Sigmoid colon (tissue), 7 donors: Measurements from ENCODE around the gene COPG2. TPM values are rescaled to one million over a fixed set of nuclear protein-coding genes. Genes with fewer than 3 reads are reported as not detected.
A peak's percentile ranks its signal among the peaks of the same experiment; 100 is the strongest.

Experiments used
- DNase-seq: peaks from one replicate; pipeline ENCODE4 v3.0.0-alpha.2; 2019
- H3K27ac ChIP-seq, 4 donors: fragments of 200-600 bp; sonication (generic); one replicate each; pipeline ENCODE4 v1.5.1; 2016 to 2019; ENCODE audit warnings: mild to moderate bottlenecking in 1 of 4
- H3K27me3 ChIP-seq, 3 donors: fragments of 200-600 bp; sonication (generic); one replicate each; pipeline ENCODE4 v1.5.1; 2019; ENCODE audit warnings: mild to moderate bottlenecking in 1 of 3
- H3K36me3 ChIP-seq, 4 donors: fragments of 200-600 bp; sonication (generic); one replicate each; pipeline ENCODE4 v1.5.1; 2016 to 2019
- H3K4me1 ChIP-seq, 4 donors: fragments of 200-600 bp; sonication (generic); one replicate each; pipeline ENCODE4 v1.5.1; 2017 to 2019
- H3K4me3 ChIP-seq, 4 donors: fragments of 200-600 bp; sonication (generic); one replicate each; pipeline ENCODE4 v1.5.1; 2017 to 2019; ENCODE audit warnings: mild to moderate bottlenecking in 2 of 4, moderate library complexity in 1 of 4
- H3K9me3 ChIP-seq, 4 donors: fragments of 200-600 bp in 3 of 4; sonication (generic) in 3 of 4; one replicate each; pipeline versions ENCODE4 v1.5.1 to v1.6.1; 2013 to 2019
- EP300 ChIP-seq, 4 donors: sonication (generic); formaldehyde crosslinking; IDR thresholded peaks; one replicate each; pipeline ENCODE4 v1.6.1; 2017; ENCODE audit warnings: antibody characterized with exemption in 4 of 4
- POLR2A ChIP-seq, 2 donors: fragments of 450-650 bp; IDR thresholded peaks; one replicate each; pipeline ENCODE4 v1.6.1; 2016; ENCODE audit warnings: antibody characterized with exemption in 2 of 2, mild to moderate bottlenecking in 2 of 2, moderate library complexity in 2 of 2
- POLR2AphosphoS5 ChIP-seq, 4 donors: sonication (generic); formaldehyde crosslinking; IDR thresholded peaks; one replicate each; pipeline ENCODE4 v1.6.1; 2017; ENCODE audit warnings: antibody characterized with exemption in 4 of 4
- WGBS, 2 donors: extraction: QIAGEN DNeasy Blood & Tissue Kit; methylation state at CpG; one replicate each; pipeline ENCODE4 v1.1.7; 2013; 5-methylcytosine and 5-hydroxymethylcytosine counted together
- intact Hi-C: fragments of 100-400 bp; cut with DNase I; formaldehyde crosslinking; loops from one replicate; pipeline ENCODE4 v1.15.1; 2023
- polyA plus RNA-seq, 3 donors: library from polyadenylated mRNA; stranded (reverse); fragments of 200-250 nt; gene quantifications; one replicate each; pipeline ENCODE4 v1.2.3, GENCODE V29; 2013
- total RNA-seq, 4 donors: library from RNA; depleted of rRNA; stranded (reverse); fragments of >200 nt; gene quantifications; one replicate each; pipeline ENCODE4 v1.1.0, GENCODE V29; 2016
- TF ChIP-seq, protein P1 (sequence below), 4 experiments: fragments of 450-650 bp in 3 of 4; fragments of 200-600 bp in 1 of 4; IDR thresholded peaks; one replicate each; pipeline ENCODE4 v1.5.1; 2016 to 2019; ENCODE audit warnings: antibody characterized with exemption in 4 of 4, mild to moderate bottlenecking in 3 of 4, moderate library complexity in 2 of 4
- donor health status: healthy with polysubstance abuse.
- donor health status: Bipolar disorder and iron deficiency.
- donor health status: healthy.

The COPG2 gene
- total and polyA plus RNA-seq, 7 donors: 8.8 to 15.5 (median 12.7) TPM

DNA sequence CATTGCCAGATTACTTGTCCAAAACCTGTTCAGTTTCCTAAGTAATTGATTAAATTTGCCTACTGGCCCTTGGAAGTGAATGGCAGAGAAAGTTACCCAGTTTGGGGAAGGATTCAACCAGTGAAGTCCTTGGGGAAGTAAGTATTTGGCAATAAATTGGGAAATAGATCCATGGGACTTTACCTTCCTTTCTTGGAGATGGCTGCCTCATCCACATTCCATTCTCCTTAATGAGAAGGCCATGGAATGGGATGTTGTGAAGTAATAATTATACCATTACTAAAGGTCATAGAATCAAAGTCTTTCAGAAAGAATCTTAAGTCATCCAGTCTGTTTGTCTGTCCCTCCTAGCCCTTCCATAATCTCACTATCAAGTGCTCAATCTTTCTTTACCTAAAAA is 4.5 kb upstream of the COPG2 start:
- Histone ChIP-seq H3K27ac (no peak overlapping the region), H3K9me3 (no peaks in the 10 kb centered on the region), H3K4me1 (peaks cover 0 to 6% (median 0%) of the 10 kb centered on the region in 4 donors), H3K36me3 (no peaks in the 10 kb centered on the region), H3K27me3 (no peaks in the 10 kb centered on the region), H3K4me3 (no peak overlapping the region)
- no peak for TF ChIP-seq POLR2A (IDR thresholded peaks at IDR 0.05)
- no peak for TF ChIP-seq EP300 (IDR thresholded peaks at IDR 0.05)
- no peak for TF ChIP-seq POLR2AphosphoS5 (IDR thresholded peaks at IDR 0.05)
- TF ChIP-seq, protein P1, sequence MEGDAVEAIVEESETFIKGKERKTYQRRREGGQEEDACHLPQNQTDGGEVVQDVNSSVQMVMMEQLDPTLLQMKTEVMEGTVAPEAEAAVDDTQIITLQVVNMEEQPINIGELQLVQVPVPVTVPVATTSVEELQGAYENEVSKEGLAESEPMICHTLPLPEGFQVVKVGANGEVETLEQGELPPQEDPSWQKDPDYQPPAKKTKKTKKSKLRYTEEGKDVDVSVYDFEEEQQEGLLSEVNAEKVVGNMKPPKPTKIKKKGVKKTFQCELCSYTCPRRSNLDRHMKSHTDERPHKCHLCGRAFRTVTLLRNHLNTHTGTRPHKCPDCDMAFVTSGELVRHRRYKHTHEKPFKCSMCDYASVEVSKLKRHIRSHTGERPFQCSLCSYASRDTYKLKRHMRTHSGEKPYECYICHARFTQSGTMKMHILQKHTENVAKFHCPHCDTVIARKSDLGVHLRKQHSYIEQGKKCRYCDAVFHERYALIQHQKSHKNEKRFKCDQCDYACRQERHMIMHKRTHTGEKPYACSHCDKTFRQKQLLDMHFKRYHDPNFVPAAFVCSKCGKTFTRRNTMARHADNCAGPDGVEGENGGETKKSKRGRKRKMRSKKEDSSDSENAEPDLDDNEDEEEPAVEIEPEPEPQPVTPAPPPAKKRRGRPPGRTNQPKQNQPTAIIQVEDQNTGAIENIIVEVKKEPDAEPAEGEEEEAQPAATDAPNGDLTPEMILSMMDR (IDR thresholded peaks at IDR 0.05): no peak
- no peak for DNase-seq
- intact Hi-C loops: no loop called here

DNA sequence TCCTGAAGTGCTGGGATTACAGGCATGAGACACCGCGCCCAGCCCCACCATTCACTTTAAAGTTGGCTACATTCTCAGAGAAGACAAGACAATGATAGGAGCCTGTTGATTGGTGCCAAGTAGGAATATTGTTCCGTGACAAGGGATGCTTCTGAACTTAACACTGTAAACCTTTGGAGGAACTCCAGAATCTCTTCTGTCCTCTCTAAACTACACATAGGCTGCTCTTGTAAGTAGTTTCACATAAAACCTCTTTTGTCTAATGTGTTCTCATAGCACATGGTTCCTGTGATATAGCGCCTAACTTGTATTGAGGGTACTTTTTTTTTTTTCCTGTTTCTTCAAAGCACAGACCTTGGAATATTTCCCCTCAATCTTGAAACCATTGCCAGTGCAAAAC is 3.6 kb upstream of the COPG2 start:
- H3K27me3 ChIP-seq: no peaks in the 10 kb centered on the region
- H3K9me3 ChIP-seq: no peaks in the 10 kb centered on the region
- no peak overlapping the region for H3K27ac ChIP-seq
- no peak for DNase-seq
- TF ChIP-seq EP300 (IDR thresholded peaks at IDR 0.05) (no peak), POLR2AphosphoS5 (IDR thresholded peaks at IDR 0.05) (no peak), POLR2A (IDR thresholded peaks at IDR 0.05) (no peak)
- TF ChIP-seq, protein P1 (IDR thresholded peaks at IDR 0.05): no peak
- peaks cover 0 to 14% (median 6%) of the 10 kb centered on the region in 4 donors for H3K4me1 ChIP-seq
- no peaks in the 10 kb centered on the region for H3K36me3 ChIP-seq
- intact Hi-C loops: no loop called here
- H3K4me3 ChIP-seq: no peak overlapping the region
- WGBS, 2 donors: 78 to 94% methylated on average over 4 of the region's 4 CpGs

DNA sequence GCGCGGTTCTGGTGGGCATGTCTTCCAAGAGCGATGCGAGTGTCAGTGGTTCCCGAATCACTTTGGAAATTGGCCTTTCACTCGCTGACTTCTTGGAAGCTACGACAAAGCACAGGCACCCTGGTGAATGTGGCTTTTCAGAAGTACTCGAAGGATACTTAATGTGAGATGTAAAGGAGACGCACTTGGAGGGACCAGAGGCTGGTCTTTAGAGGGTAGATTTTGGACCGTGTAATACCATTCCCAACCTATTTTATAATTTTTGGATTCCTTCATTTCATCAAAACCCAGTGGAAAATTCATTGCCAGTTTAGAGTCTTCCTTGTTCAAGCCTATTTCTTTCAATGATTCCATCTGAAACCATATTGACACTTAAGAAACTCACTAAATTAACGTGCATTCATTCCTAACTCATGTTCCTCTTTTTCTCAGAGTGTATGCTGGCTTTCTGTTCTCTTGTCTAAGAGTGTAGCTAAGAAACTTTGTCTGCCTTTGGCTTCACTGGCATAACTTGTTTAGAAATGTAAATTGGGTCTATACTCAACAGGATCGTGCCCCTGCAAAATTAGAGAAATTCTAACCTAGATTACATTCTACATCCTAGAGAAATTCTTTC is 645 bp upstream of the COPG2 start:
- 9% methylated on average over 12 of the region's 12 CpGs for WGBS, 2 donors
- Histone ChIP-seq H3K4me1 (peaks cover 0 to 16% (median 6%) of the 10 kb centered on the region in 4 donors), H3K27me3 (no peaks in the 10 kb centered on the region), H3K27ac (peak overlapping the region; percentile 83 to 88 (median 84)), H3K4me3 (peak overlapping the region; percentile 71 to 91 (median 77)), H3K9me3 (no peaks in the 10 kb centered on the region), H3K36me3 (no peaks in the 10 kb centered on the region)
- no peak for DNase-seq
- intact Hi-C loops: loop anchor here (5.0 to 10.0 kb wide), 2 partner anchors 392 to 1444 kb away; partner anchors contain the start of gene AHCYL2
- TF ChIP-seq, protein P1 (IDR thresholded peaks at IDR 0.05): no peak
- TF ChIP-seq EP300 (IDR thresholded peaks at IDR 0.05): no peak
- no peak for TF ChIP-seq POLR2AphosphoS5 (IDR thresholded peaks at IDR 0.05)
- no peak for TF ChIP-seq POLR2A (IDR thresholded peaks at IDR 0.05)

DNA sequence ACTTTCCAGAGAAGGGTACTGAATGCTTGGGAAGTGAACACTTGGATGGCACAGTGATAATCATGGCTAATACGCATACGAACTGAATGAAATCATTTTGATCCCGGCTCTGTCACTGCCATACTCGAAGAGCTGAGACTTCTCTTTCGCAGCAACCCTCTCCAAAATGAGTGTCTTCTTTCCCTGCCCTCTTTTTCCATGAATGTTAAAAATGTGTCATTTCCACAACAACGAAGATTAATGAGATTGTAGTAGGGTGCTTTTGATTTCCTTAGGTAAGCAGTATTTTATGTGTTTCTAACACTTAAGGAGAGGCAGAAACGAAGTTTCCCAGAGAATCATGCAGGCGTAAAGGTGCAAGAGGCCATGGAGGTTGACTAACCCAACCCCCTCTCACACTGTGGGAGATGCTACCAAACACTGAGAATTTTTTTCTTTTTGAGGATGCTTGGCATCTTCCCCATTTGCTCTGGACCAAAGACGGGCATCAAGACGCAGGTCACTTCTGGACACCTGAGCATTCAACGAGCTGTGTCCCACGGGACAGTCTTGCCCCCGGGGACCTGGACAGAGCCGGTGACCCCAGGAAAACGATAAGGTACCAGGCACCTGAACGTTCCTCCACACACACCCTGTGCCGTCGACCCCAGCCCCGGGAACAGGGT is 823 bp downstream of the COPG2 start:
- Histone ChIP-seq H3K27me3 (no peaks in the 10 kb centered on the region), H3K27ac (peak overlapping the region; percentile 83 to 88 (median 84)), H3K9me3 (no peaks in the 10 kb centered on the region), H3K36me3 (peaks cover 0 to 1% (median 0%) of the 10 kb centered on the region in 4 donors), H3K4me1 (peaks cover 0 to 16% (median 6%) of the 10 kb centered on the region in 4 donors), H3K4me3 (peak overlapping the region; percentile 71 to 91 (median 77))
- no peak for TF ChIP-seq POLR2A (IDR thresholded peaks at IDR 0.05)
- TF ChIP-seq, protein P1 (IDR thresholded peaks at IDR 0.05): no peak
- no peak for TF ChIP-seq POLR2AphosphoS5 (IDR thresholded peaks at IDR 0.05)
- no peak for TF ChIP-seq EP300 (IDR thresholded peaks at IDR 0.05)
- no peak for DNase-seq
- intact Hi-C loops: loop anchor here (5.0 to 10.0 kb wide), 2 partner anchors 390 to 1443 kb away; partner anchors contain the start of gene AHCYL2
- WGBS, 2 donors: 13 to 20% methylated on average over 19 of the region's 19 CpGs
